OCI-LY1 (cell line): ENCODE measurements around the gene WNK1.

ENCODE experiments used
- H2AFZ ChIP-seq: fragments of 200-600 bp; sonication (generic), shearing (Covaris generic); 2 replicates; pipeline ENCODE4 v1.6.0; 2014; ENCODE audit warnings: antibody characterized with exemption, mild to moderate bottlenecking, low read length
- H3F3A ChIP-seq: fragments of 200-600 bp; sonication (generic), shearing (Covaris generic); 2 replicates; pipeline ENCODE4 v1.6.0; 2014; ENCODE audit warnings: mild to moderate bottlenecking, antibody characterized with exemption, low read length, moderate library complexity; ENCODE audit not compliant: insufficient read depth
- H3K27ac ChIP-seq: fragments of 200-600 bp; sonication (generic); 2 replicates; pipeline ENCODE4 v1.5.1; 2014; ENCODE audit warnings: low read length, mixed run types, mild to moderate bottlenecking, low read depth; ENCODE audit not compliant: poor library complexity, severe bottlenecking
- H3K27me3 ChIP-seq: fragments of 200-600 bp; sonication (generic); 2 replicates; pipeline ENCODE4 v1.6.0; 2014; ENCODE audit warnings: antibody characterized with exemption, mild to moderate bottlenecking, low read length, moderate library complexity; ENCODE audit not compliant: insufficient read depth
- H3K36me3 ChIP-seq: fragments of 200-600 bp; sonication (generic); 2 replicates; pipeline ENCODE4 v1.6.1; 2014; ENCODE audit warnings: mild to moderate bottlenecking, antibody characterized with exemption, low read length, moderate library complexity, mixed read lengths; ENCODE audit not compliant: insufficient read depth
- H3K4me1 ChIP-seq: fragments of 200-600 bp; sonication (generic); 2 replicates; pipeline ENCODE4 v1.5.1; 2014; ENCODE audit warnings: mild to moderate bottlenecking, low read length, moderate library complexity; ENCODE audit not compliant: insufficient read depth, severe bottlenecking
- H3K4me2 ChIP-seq: fragments of 200-600 bp; sonication (generic), shearing (Covaris generic); 2 replicates; pipeline ENCODE4 v1.6.1; 2014; ENCODE audit warnings: low read length
- H3K4me3 ChIP-seq: fragments of 200-600 bp; sonication (generic); 2 replicates; pipeline ENCODE4 v1.5.1; 2014; ENCODE audit warnings: low read length, low read depth, mild to moderate bottlenecking, mixed read lengths; ENCODE audit not compliant: poor library complexity, severe bottlenecking
- H3K79me2 ChIP-seq: fragments of 200-600 bp; shearing (Covaris generic); 2 replicates; pipeline ENCODE4 v1.6.1; 2016; ENCODE audit warnings: mixed run types, low read length, mixed read lengths; ENCODE audit not compliant: insufficient read depth
- H3K9ac ChIP-seq: fragments of 200-600 bp; sonication (generic), shearing (Covaris generic); 2 replicates; pipeline ENCODE4 v1.6.1; 2014; ENCODE audit warnings: mild to moderate bottlenecking, low read length, mixed read lengths
- H3K9me2 ChIP-seq: fragments of 200-600 bp; sonication (generic), shearing (Covaris generic); 2 replicates; pipeline ENCODE4 v1.6.1; 2014; ENCODE audit warnings: low read depth, mild to moderate bottlenecking, low read length, mixed read lengths
- H3K9me3 ChIP-seq: fragments of 200-600 bp; shearing (Covaris generic); 2 replicates; pipeline ENCODE4 v1.6.1; 2014; ENCODE audit warnings: low read length, mixed read lengths
- H4K20me1 ChIP-seq: fragments of 200-600 bp; sonication (generic), shearing (Covaris generic); 2 replicates; pipeline ENCODE4 v1.6.0; 2016; ENCODE audit warnings: mild to moderate bottlenecking, low read length; ENCODE audit not compliant: insufficient read depth
- EZH2 ChIP-seq: fragments of 200-600 bp; sonication (generic), shearing (Covaris generic); IDR thresholded peaks from 2 replicates; pipeline ENCODE4 v1.8.0; 2017; ENCODE audit warnings: borderline replicate concordance, mixed run types, mild to moderate bottlenecking, antibody characterized with exemption, low read length, moderate library complexity, mixed read lengths
- TF ChIP-seq, protein P1 (sequence below): fragments of 200-600 bp; sonication (generic), shearing (Covaris generic); IDR thresholded peaks from 2 replicates; pipeline ENCODE4 v1.5.1; 2017; ENCODE audit warnings: mild to moderate bottlenecking, antibody characterized with exemption, low read length, moderate library complexity, mixed read lengths

WNK1 gene

DNA sequence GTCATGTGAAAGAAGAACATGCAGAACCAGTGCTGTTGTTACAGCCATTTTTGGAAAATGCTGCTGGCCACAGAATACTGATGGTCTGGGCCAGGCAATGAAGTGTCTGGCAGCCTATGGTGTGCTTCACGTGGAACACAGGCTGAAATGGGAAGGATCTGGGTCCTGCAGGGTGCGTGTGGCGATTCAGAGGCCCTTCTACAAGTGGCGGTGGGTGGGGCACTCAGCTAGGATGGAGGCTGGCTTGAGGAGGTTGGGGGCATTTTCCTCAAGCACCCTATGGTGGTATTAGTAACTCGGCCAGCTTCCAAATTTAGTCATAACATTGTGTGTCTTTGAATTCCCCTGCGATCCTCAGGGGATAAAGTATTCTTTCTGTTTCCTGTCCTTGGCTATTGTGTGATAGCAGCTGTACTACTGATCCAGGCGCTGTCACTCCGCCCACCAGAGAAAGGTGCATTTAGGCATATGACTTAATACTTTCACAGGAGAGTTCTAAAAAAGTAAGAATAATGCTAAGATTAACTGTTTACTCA is 206.3 kb downstream of the WNK1 start:
- H3K4me3 ChIP-seq: no peak overlapping the region
- no peaks in the 10 kb centered on the region for H4K20me1 ChIP-seq
- H2AFZ ChIP-seq: no peak overlapping the region
- no peak overlapping the region for H3K27ac ChIP-seq
- no peaks in the 10 kb centered on the region for H3F3A ChIP-seq
- H3K27me3 ChIP-seq: no peaks in the 10 kb centered on the region
- H3K36me3 ChIP-seq: no peaks in the 10 kb centered on the region
- H3K9me3 ChIP-seq: 0 out of 2 replicates have a peak, but pooled peaks cover 3% of the 10 kb centered on the region
- H3K4me2 ChIP-seq: no peak overlapping the region
- H3K79me2 ChIP-seq: no peaks in the 10 kb centered on the region
- H3K9me2 ChIP-seq: no peaks in the 10 kb centered on the region
- peaks cover under 1% of the 10 kb centered on the region for H3K4me1 ChIP-seq
- TF ChIP-seq, protein P1, sequence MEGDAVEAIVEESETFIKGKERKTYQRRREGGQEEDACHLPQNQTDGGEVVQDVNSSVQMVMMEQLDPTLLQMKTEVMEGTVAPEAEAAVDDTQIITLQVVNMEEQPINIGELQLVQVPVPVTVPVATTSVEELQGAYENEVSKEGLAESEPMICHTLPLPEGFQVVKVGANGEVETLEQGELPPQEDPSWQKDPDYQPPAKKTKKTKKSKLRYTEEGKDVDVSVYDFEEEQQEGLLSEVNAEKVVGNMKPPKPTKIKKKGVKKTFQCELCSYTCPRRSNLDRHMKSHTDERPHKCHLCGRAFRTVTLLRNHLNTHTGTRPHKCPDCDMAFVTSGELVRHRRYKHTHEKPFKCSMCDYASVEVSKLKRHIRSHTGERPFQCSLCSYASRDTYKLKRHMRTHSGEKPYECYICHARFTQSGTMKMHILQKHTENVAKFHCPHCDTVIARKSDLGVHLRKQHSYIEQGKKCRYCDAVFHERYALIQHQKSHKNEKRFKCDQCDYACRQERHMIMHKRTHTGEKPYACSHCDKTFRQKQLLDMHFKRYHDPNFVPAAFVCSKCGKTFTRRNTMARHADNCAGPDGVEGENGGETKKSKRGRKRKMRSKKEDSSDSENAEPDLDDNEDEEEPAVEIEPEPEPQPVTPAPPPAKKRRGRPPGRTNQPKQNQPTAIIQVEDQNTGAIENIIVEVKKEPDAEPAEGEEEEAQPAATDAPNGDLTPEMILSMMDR: no peak
- TF ChIP-seq EZH2: no peak
- H3K9ac ChIP-seq: no peak overlapping the region
